Effector memory CD4-positive, alpha-beta T cell (primary cell): ENCODE results near the gene GHR.

ENCODE experiments used
- DNase-seq, 3 donors: peaks; one replicate each; pipeline ENCODE4 v3.0.0-alpha.2; 2020
- H3K27ac ChIP-seq: 2 replicates; pipeline ENCODE4 v1.7.0; 2013; ENCODE audit warnings: mild to moderate bottlenecking, low read length, moderate library complexity; ENCODE audit not compliant: insufficient read depth, poor library complexity, severe bottlenecking
- H3K27me3 ChIP-seq: replicated peaks from 2 replicates; pipeline ENCODE4 v1.7.0; 2013; ENCODE audit warnings: mild to moderate bottlenecking, low read length; ENCODE audit not compliant: insufficient read depth, control insufficient read depth, poor library complexity, severe bottlenecking
- H3K36me3 ChIP-seq: 2 replicates; pipeline ENCODE4 v1.7.0; 2013; ENCODE audit warnings: mild to moderate bottlenecking, low read length, moderate library complexity; ENCODE audit not compliant: control insufficient read depth, insufficient read depth
- H3K4me1 ChIP-seq: 2 replicates; pipeline ENCODE4 v1.7.0; 2013; ENCODE audit warnings: low read length, mild to moderate bottlenecking; ENCODE audit not compliant: control insufficient read depth, insufficient read depth, poor library complexity, severe bottlenecking
- H3K4me3 ChIP-seq: 2 replicates; pipeline ENCODE4 v1.7.0; 2013; ENCODE audit warnings: low read length, low read depth, mild to moderate bottlenecking; ENCODE audit not compliant: insufficient read depth, poor library complexity, severe bottlenecking
- H3K9me3 ChIP-seq: 2 replicates; pipeline ENCODE4 v1.7.0; 2013; ENCODE audit warnings: mild to moderate bottlenecking, low read length, moderate library complexity; ENCODE audit not compliant: control insufficient read depth

Gene GHR

GRCh38 chr5:42642006-42642405 lies 218.8 kb downstream of the GHR start:
- Histone ChIP-seq H3K4me3 (no peak overlapping the region), H3K9me3 (no peaks in the 10 kb centered on the region)
- no peak for DNase-seq

GRCh38 chr5:42643360-42643759 lies 220.1 kb downstream of the GHR start:
- DNase-seq: no peak
- no peaks in the 10 kb centered on the region for H3K27me3 ChIP-seq
- no peak overlapping the region for H3K4me3 ChIP-seq
- no peaks in the 10 kb centered on the region for H3K36me3 ChIP-seq
- no peaks in the 10 kb centered on the region for H3K9me3 ChIP-seq
- H3K4me1 ChIP-seq: no peaks in the 10 kb centered on the region
- H3K27ac ChIP-seq: no peak overlapping the region

More at GRCh38 chr5:42642006-42642405, 218.8 kb downstream of the GHR start:
- Histone ChIP-seq H3K27ac (no peak overlapping the region), H3K4me1 (no peaks in the 10 kb centered on the region), H3K27me3 (no peaks in the 10 kb centered on the region), H3K36me3 (no peaks in the 10 kb centered on the region)

GRCh38 chr5:42645138-42645537 lies 221.9 kb downstream of the GHR start:
- H3K27me3 ChIP-seq: no peaks in the 10 kb centered on the region
- H3K4me1 ChIP-seq: no peaks in the 10 kb centered on the region
- no peak for DNase-seq

GRCh38 chr5:42648036-42648435 lies 224.8 kb downstream of the GHR start:
- Histone ChIP-seq H3K4me1 (no peaks in the 10 kb centered on the region), H3K36me3 (no peaks in the 10 kb centered on the region), H3K27ac (no peak overlapping the region), H3K9me3 (no peaks in the 10 kb centered on the region), H3K27me3 (no peaks in the 10 kb centered on the region), H3K4me3 (no peak overlapping the region)
- DNase-seq: no peak

More at GRCh38 chr5:42645138-42645537, 221.9 kb downstream of the GHR start:
- no peaks in the 10 kb centered on the region for H3K9me3 ChIP-seq
- H3K36me3 ChIP-seq: no peaks in the 10 kb centered on the region
- H3K4me3 ChIP-seq: no peak overlapping the region
- no peak overlapping the region for H3K27ac ChIP-seq

GRCh38 chr5:42648915-42649314 lies 225.7 kb downstream of the GHR start:
- no peaks in the 10 kb centered on the region for H3K9me3 ChIP-seq
- no peaks in the 10 kb centered on the region for H3K27me3 ChIP-seq
- H3K36me3 ChIP-seq: no peaks in the 10 kb centered on the region
- no peak for DNase-seq
- H3K4me1 ChIP-seq: no peaks in the 10 kb centered on the region
- H3K27ac ChIP-seq: no peak overlapping the region
- H3K4me3 ChIP-seq: no peak overlapping the region

GRCh38 chr5:42650084-42650483 lies 226.8 kb downstream of the GHR start:
- no peak for DNase-seq

GRCh38 chr5:42653705-42654104 lies 230.5 kb downstream of the GHR start:
- Histone ChIP-seq H3K27me3 (no peaks in the 10 kb centered on the region), H3K4me3 (no peak overlapping the region), H3K27ac (no peak overlapping the region), H3K9me3 (no peaks in the 10 kb centered on the region), H3K36me3 (no peaks in the 10 kb centered on the region), H3K4me1 (no peaks in the 10 kb centered on the region)
- DNase-seq: no peak

More at GRCh38 chr5:42650084-42650483, 226.8 kb downstream of the GHR start:
- no peaks in the 10 kb centered on the region for H3K27me3 ChIP-seq
- no peaks in the 10 kb centered on the region for H3K36me3 ChIP-seq
- H3K4me1 ChIP-seq: no peaks in the 10 kb centered on the region
- H3K27ac ChIP-seq: no peak overlapping the region
- H3K9me3 ChIP-seq: no peaks in the 10 kb centered on the region
- no peak overlapping the region for H3K4me3 ChIP-seq

GRCh38 chr5:42654645-42655044 lies 231.4 kb downstream of the GHR start:
- H3K9me3 ChIP-seq: no peaks in the 10 kb centered on the region
- H3K27ac ChIP-seq: no peak overlapping the region

GRCh38 chr5:42655982-42656650 lies 232.9 kb downstream of the GHR start:
- no peaks in the 10 kb centered on the region for H3K36me3 ChIP-seq
- H3K4me1 ChIP-seq: no peaks in the 10 kb centered on the region
- DNase-seq: no peak
- H3K4me3 ChIP-seq: no peak overlapping the region
- no peaks in the 10 kb centered on the region for H3K9me3 ChIP-seq
- H3K27me3 ChIP-seq: no peaks in the 10 kb centered on the region
- H3K27ac ChIP-seq: no peak overlapping the region

More at GRCh38 chr5:42654645-42655044, 231.4 kb downstream of the GHR start:
- no peak overlapping the region for H3K4me3 ChIP-seq
- no peaks in the 10 kb centered on the region for H3K36me3 ChIP-seq
- H3K27me3 ChIP-seq: no peaks in the 10 kb centered on the region
- DNase-seq: no peak
- H3K4me1 ChIP-seq: no peaks in the 10 kb centered on the region

GRCh38 chr5:42656651-42657015 lies 233.4 kb downstream of the GHR start:
- no peaks in the 10 kb centered on the region for H3K27me3 ChIP-seq
- no peak overlapping the region for H3K4me3 ChIP-seq
- H3K4me1 ChIP-seq: no peaks in the 10 kb centered on the region
- DNase-seq: no peak
- no peaks in the 10 kb centered on the region for H3K36me3 ChIP-seq
- no peak overlapping the region for H3K27ac ChIP-seq
- no peaks in the 10 kb centered on the region for H3K9me3 ChIP-seq
